Measurements from ENCODE around the gene PFKFB4.
"Not testable (repeated sequence)": the region's sequence is repeated elsewhere in the genome, so short reads cannot be mapped to it uniquely, and the experiment has no call there.

PFKFB4 gene

DNA sequence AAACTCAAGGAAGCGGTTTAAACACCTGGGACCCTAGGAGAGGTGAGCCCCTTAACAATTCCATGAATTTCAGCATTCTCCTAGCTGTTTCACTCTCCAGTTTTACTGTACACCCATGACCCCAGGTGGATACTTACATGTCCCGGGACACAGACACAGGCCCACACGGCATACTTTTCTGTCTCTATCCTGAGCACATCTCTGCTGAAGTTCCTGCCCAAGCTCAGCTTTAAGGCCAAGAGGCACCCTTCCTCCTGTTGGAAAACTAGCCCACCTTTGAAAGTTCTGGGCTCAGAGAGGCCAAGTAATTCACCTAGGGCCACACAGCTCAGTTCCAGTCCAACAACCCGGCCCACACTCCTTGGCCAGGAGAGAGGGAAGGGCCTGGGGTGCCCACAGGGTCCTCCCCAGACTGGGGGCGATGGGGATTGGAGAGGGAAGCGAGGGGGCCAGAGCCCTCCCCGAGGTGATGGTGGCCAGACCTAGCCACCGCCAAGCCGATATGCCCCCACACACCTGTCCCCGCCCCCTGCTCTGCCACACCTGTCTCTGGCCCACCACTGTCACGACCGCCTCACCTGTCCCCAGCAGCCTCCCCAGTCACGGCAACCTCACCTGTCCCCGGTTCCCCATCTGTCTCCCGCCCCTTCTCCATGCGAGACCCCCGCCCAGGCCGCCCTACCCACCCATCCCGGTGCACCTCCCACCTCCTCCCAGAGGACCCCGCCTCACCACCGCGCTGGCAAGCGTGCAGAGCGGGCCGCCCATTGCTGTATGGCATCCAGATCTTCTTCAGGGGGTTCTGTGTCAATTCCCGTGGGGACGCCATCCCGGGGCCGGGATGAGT, 431 bp downstream of the PFKFB4 start:
- no peak for DNase-seq

DNA sequence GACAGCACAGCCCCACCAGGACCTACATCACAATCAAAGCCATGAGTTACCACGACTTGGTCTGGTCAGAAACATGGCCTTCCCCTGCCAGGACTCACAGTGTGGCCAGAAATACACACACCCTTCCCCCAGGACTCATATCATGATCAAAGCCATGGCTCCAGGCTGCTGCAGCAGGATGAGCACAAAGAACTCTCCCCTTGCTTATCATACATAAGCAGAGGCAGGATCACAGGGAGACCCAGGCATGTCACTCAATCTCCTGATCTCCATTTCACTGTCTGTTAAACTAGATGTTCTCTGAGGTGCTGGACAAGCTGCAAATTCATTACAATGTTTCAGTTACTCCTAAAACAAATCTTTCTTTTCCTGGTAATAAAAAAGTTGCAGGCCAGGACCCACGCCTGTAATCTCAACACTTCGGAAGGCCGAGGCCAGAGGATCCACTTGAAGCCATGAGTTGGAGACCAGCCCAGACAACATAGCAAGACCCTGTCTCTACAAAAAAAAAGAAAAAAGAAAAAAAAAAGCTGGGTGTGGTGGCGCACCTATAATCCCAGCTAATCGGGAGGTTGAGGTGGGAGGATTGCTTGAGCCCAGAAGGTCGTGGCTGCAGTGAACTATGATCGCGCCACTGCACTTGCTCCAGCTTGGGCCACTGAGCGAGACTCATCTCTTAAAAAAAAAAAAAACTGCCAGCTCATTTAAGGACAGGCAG, 1.2 kb downstream of the PFKFB4 start:
- DNase-seq = no peak

DNA sequence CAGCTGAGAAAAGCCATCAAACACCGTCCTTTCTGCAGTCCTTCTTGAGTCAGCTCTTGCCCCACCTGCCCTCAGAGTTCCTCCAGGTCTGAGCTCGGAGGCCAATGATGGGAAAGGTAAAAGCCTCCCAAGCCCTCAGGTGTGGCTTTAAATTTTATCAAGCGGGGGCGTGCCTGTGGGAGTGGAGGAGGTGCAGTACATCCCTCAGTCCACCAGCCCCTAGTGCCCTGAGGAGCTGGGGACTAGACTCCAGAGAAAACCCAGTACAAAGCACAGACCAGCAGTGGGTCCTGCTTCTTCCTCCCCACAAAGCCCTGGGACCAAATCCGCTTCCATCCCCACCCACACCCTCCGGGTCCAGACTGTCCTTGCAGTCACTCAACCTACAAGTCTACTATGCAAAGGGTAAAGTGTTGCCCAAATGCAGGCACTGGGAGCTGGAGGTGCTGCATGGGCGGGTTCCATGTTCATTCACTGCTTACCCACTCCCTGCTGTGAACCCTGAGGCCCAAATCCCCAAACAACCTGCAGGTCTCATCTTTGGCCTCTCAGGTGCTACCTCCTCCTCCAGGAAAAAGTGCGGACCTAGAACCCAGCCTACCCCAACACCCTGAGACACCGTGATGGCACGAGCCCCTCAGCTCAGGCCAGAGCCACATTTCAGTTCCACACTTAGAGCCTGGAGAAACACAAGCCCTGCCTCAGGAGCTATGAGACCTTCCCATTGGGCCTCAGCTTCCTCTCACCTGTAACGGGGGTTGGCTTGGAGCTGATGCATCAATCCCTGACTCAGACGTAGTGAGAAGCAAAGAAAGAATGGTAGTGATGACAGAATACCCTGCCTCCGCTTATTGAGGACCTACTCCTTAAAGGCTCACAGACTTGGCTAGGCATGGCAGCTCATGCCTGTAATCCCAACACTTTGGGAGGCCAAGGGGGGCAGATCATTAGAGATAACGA, 2.4 kb downstream of the PFKFB4 start:
- no peak for DNase-seq

DNA sequence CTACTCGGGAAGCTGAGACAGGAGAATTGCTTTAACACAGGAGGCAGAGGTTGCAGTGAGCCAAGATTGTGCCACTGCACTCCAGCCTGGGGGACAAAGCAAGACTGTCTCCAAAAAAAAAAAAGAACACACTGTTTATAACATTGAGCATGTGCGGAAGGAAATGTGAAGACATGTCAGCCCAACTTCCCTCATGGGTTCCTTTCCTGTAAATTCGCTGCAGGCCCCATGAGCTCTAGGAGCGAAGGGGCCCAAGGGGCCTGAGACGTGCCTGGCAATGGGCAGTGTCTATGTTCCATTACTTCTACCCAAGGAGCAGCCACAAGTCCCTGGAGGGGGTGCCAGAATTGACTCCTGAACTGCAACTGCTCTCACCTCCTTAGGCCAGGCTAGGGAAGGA, 3.2 kb downstream of the PFKFB4 start:
- DNase-seq = no peak

DNA sequence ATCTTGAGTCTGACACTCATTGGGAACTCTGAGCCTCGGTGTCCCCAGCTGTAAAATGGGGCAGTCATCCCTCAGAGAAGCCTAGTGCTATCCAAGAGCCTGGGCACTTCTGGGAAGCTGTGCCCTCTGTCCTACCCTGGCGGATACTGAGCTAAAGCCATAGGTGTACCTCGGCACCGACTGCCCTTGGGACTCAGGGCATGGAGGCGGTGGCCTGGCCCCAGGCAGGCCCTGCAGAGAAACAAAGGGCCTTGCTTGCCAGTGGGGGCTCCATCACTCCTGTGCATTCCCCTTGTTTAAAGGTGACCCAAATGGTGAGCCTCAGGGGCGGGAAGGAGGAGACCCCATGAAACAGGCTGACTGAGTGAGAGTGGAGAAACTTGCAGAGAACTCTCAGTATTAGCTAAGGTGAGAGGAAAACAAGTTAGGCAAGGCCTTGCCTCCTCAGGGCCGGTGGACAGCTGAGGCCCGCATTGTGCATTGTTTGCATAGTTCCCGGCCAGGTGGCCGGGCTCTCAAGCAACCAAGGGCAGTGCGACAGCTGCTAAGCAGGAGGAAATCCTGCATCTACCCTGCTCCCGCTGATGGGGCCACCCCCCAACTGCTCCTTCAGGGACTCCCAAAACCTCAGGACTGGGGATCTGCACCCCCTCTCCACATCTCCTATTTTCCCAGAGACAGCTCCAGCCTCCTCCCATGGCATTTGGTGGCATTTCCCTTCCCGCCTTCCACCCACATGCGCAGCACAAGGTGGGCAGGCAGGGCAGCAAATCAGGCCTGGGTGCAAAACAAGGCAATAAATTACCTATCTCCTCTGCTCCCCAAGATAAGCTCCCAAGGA, 4.3 kb downstream of the PFKFB4 start:
- DNase-seq = no peak

DNA sequence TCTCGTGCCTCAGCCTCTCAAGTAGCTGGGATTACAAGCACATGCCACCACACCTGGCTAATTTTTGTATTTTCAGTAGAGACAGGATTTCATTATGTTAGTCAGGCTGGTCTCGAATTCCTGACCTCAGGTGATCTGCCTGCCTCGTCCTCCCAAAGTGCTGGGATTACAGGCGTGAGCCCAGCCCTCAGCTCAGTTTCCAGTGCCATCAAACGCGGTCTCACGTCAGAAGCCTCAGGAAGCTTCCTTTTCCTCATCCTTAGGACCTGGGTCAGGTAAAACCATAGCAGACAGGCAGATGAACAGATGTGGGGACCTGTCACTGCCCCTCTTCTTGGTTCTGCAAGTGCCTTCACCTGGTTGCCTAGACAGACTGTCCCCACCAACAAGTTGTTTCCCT, 5.0 kb downstream of the PFKFB4 start:
- DNase-seq = not testable (repeated sequence)

DNA sequence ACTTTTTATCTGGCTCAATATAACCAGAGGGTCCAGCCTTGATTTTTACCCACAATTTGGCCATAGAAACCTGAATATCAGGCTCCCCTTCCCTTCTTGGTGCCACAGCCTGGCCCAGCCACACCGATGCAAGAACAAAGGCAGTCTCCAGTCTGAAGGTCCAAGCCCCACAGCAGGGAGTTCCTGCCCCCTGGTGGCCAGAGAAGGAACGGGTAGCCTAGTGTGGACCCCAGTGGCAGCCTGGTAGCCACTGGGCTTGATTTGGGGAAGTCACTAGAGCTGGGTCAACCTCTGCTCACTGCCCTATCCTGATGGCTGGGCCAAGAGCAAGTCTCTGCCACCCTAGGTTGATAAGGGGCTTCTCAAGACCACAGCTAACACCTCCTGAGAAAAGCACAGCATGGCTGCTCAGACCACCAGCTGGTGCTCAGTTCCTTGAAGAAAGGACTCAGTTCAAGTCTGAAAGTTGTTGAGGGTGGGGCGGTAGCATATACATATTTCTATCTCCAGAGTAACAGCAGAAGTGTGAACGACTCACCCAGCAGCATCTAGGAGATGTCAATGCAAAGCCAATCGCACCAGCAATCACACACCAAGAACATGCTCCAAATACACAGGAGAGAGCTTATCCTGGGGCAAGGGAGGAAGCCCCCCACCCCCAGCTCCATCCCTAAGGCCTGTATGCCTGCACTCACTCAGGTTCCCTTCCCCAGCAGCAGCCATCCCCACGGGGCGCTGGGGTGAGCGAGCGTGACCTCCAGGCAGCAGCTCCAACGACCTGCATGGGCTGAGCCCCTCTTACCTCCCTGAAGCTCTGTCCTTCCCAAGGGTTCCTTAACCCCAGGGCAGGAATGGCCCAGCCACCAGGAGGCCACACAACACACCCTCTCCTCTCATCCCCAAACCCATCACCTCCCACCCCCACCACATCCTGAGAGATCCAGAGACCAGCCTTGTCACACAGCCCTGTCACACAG, 7.6 kb downstream of the PFKFB4 start:
- DNase-seq = no peak

DNA sequence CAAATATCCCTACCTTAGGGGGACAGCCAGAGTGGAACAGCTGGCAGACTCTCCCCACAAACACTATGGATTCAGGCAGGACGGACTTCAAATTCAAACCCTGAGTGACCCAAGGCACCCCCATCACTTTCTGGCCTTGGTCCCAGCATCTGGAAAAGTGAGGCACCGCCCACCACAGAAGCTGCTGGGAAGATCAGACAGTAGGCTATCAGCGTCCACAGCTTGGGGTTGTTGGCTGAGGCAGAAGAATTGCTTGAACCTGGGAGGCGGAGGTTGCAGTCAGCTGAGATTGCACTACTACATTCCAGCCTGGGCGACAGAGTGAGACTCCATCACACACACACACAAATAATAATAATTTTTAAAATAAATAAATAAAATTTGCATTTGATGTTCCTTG, 8.5 kb downstream of the PFKFB4 start:
- DNase-seq = no peak

DNA sequence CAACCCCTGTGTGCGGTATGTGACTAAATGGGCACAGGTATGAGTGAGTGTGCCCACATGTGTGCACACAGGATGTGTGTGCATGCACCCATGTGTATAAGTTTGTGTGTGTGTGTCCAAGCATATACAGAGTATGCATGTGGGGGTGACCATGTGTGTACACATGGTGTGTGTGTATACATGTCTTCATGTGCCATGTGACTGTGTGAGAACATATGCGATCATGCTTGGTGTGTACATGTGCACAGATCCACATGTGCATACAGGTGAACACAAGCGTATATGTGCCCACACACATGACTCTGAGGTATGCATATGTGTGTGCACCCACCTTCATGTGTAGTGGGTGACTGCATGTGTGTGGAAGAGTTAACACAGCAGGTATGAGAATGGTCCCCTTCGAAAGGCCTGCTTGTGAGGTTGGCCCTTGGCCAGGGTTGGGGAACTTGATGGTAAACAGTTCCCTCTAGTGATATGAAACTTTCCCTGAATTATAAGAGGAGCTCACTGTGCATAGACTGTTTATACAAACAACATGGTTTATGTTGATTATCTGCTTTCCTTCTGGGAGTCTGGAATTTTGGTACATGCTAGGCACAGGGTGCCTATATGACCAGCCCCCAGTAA, 10.3 kb downstream of the PFKFB4 start:
- DNase-seq = no peak

DNA sequence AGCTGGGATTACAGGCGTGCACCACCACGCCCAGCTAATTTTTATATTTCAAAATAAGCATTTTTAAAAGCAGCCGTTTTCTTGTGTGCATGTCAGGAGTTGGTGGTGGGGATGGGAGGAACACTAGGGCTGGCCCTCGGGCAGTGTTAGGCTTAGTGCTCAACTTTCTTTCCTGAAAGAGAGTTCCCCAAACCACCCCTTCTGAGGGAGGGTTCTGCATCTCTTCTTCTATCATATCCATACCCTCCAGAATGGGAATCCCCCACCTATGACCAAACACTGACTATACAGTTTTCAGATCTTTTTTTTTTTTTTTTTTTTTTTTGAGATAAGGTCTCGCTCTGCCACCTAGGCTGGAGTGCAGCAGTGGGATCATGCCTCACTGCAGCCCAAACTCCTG, 12.5 kb downstream of the PFKFB4 start:
- no peak for DNase-seq

DNA sequence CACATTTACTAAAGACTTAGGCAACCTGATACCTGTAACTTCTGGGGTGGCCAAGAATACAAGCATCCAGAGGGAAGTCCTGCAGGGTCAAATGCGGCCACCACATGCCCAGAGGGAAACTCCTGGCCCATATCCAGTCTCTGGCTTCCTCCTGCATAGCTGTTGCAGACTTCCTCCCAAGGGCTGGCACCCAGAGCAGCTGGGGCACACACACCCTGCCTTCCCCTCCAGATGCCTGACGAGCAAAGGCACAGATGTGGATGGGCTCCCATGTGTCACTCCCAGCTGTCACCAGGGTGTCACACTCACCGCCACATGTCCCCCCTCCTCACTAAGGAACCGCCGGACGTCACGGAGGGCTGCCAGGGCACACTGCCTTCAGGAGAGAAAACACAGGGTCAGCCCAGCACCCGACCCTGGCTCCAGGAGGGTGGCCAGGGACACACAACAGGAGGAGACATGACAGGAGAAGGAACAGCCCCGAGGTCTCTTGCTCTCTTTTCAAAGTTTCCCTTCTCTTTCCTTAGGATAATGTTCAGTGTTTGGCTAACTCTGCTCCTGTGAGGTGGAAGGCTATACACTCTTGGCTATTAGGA, 13.2 kb downstream of the PFKFB4 start:
- DNase-seq = no peak

DNA sequence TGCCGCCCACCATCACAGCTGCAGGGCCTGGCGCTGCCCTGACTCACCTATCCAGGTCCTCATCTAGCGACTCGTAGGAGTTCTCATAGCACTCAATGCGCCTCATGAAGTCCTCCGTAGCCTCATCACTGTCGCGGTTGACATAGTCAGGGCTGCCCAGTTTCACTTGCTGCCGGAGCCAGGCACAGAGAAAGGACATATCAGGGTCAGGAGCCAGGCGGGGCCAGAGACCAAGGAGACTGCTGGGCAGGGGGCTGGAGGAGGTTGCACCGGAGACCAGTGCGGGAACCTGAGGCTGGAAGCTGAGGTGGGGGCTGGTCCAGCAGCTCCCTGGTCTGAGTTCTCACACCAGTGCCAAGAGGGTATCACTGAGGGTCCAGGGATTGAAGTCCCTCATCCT, 18.2 kb downstream of the PFKFB4 start:
- no peak for DNase-seq

DNA sequence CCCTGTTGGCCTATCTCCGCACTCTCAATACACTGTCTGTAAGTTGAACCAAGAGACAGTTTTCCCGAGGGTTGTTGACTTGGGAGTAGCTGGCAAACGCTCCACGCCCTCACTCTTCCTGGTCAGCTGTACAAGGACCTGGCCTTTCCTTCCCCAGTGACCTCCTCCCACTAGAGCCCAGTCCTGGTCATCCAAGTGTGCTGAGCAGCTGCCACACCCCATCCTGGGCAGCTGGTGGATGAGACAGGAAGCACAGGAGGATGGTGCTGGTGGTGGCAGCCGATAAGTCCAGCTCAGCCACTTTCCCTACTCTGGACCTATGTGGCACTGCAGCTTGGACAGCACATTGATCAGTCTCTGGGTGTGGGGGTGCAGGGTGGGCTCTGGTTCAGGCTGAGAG, 19.8 kb downstream of the PFKFB4 start:
- no peak for DNase-seq

DNA sequence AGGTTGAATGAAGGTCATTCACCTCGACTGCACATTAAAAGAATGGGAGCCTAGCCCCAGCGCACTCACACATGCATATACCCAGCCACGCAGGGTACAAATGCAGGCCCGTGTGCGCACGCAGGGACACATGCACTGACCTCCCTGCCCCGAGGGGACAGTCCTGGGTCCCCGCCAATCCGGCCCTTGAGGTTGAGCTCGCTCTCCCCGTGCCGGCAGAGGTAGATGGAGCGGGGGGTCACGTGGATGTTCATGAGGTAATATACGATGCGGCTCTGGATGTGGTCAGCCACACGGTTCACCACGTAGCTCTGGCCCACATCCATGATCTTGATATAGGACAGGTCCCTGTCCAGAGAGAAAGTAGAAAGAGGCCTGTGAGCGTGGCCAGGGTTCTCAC, 20.5 kb downstream of the PFKFB4 start:
- DNase-seq = no peak

DNA sequence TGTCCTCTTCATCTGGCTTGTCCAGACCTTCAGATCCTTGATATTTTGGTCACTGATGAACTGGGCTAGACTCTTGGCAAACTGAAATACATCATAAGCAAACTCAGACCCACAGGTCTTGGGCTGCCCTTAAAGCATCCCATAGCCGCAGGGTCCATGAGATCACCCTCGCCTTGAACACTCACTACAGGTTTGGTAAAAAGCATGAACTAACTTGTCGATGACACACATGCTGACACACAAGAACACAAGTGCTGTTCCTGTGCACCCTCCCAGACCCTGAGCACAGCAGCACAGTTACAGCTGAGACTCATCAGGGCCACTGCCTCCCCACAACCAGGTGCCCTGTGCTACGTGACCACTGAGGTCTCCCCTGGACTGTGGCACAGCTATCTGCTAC, 21.0 kb downstream of the PFKFB4 start:
- no peak for DNase-seq

DNA sequence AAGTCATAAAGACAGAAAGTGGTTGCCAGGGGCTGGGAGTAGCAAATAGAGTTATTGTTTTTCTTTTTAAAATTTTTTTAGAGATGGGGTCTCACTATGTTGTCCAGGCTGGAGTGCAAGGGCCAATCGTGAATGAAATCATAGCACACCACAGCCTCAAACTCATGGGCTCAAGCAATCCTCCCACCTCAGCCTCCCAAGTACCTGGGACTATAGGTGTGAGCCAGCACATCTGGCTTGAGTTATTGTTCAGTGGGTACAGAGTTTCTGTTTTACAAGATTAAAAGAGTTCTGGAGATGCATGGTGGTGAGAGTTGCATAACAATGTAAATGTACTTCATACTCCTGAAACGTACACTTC, 23.6 kb downstream of the PFKFB4 start:
- DNase-seq = no peak

DNA sequence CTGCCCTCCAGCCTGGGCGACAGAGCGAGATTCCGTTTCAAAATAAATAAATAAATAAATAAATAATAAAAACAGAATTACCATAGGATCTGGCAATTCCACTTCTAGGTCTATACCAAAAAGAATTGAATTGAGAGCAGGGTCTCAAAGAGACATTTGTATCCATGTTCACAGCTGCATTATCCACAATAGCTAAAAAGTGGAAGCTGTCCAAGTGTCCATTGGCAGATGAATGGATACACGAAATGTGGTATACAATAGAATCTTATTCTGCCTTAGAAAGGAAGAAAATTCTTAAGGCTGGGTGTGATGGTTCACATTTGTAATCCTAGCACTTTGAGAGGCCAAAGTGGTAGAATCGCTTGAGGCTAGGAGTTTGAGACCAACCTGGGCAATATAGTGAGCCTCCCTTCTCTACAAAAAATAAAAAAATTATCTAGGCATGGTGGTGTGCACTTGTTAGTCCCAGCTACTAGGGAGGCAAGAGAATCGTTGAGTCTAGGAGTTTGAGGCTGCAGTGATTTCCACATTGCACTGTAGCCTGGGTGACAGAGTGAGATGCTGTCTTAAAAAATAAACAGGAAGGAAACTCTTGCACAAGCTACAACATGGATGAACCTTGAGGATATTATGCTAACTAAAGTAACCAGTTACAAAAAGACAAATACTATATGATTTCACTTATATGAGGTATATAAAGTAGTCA, 24.2 kb downstream of the PFKFB4 start:
- no peak for DNase-seq

DNA sequence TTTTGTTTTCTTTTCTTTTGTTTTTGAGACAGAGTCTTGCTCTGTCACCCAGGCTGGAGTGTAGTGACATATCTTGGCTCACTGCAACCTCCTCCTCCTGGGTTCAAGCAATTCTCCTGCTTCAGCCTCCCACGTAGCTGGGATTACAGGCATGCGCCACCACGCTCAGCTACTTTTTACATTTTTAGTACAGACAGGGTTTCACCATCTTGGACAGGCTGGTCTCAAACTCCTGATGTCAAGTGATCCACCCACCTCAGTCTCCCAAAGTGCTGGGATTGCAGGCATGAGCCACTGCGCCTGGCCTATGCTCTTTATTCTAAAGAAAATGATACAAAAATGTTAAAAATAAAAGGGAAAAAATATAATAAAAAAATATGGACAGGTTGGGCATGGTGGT, 25.9 kb downstream of the PFKFB4 start:
- not testable (repeated sequence) for DNase-seq

DNA sequence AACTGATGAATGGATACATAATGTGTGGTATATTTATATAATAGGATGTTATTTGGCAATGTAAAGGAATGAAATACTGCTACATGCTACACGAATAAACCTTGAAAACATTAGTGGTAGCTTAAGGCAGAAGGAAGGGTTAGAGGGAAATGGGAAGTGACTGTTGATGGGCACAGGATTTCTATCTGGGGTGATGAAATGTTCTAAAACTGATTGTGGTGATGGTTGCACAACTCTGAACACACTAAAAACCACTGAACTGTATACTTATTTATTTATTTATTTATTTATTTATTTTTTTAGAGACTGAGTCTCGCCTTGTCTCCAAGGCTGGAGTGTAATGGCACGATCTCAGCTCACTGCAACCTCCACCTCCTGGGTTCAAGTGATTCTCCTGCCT, 27.8 kb downstream of the PFKFB4 start:
- no peak for DNase-seq

DNA sequence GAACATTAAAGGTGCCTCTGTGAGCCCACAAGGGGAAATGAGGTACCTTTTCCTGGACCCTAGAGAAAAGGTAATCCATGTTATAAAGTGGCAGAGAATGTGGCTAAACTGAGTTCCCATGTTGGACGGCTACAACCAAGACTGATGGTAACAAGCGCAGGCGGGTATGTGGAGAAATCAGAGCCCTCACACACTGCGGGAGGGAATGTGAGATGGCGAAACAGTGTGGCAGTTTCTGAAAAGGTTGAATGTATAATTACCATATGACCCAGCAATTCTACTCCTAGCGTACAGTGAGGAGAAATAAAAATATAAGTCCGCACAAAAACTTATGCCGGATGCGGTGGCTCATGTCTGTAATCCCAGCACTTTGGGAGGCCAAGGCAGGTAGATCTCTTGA, 28.6 kb downstream of the PFKFB4 start:
- DNase-seq = no peak
